ENCODE results near the gene PKP3.
"Not testable (repeated sequence)": the region's sequence is repeated elsewhere in the genome, so short reads cannot be mapped to it uniquely, and the experiment has no call there.

- not testable (repeated sequence) for TF ChIP-seq SAFB (IDR thresholded peaks at IDR 0.05; ENCODE audit: borderline replicate concordance, low read depth, low read length); ZNF780A (CRISPR knock-in tag; IDR thresholded peaks at IDR 0.05); KLF13 (tag; IDR thresholded peaks at IDR 0.05; ENCODE audit: borderline replicate concordance, low read depth); NR4A1 (CRISPR knock-in tag; IDR thresholded peaks at IDR 0.05); NR4A1 (tag; IDR thresholded peaks at IDR 0.05); PRPF4 (IDR thresholded peaks at IDR 0.05; ENCODE audit: insufficient read depth, low read depth, low read length, poor library complexity, severe bottlenecking); FOXK1 (CRISPR knock-in tag; IDR thresholded peaks at IDR 0.05; ENCODE audit: borderline replicate concordance); ZNF24 (IDR thresholded peaks at IDR 0.05); MTF1 (CRISPR knock-in tag; IDR thresholded peaks at IDR 0.05; ENCODE audit: borderline replicate concordance)
- peak in 1 of 3 experiments; percentile 68 for TF ChIP-seq YY1 (IDR thresholded peaks at IDR 0.05; ENCODE audit: borderline replicate concordance in 1 of 3, control insufficient read depth in 1 of 3, extremely low read depth in 1 of 3, insufficient read depth in 3 of 3, insufficient read length in 1 of 3, insufficient replicate concordance in 2 of 3, low read depth in 1 of 3, low read length in 2 of 3)
Measured at GRCh38 chr11:349270-349954, 44.6 kb upstream of the PKP3 start.

Measured in K562 (cell line).